ENCODE results near the gene HOMER1. TPM values are rescaled to one million over a fixed set of nuclear protein-coding genes. Genes with fewer than 3 reads are reported as not detected.

HOMER1 gene
- total RNA-seq, 6 experiments from 2014 or later = 2.0 to 5.1 (median 2.9) TPM

GRCh38 chr5:79459626-79460025 lies 54.3 kb downstream of the HOMER1 start:
- Mint-ChIP-seq H3K27me3 (ENCODE audit: insufficient read depth) (no peaks in the 10 kb centered on the region), H3K4me1 (ENCODE audit: low read depth) (peaks cover 3% of the 10 kb centered on the region; the same call in 1 of the 2 replicates), H3K27ac (no peak overlapping the region), H3K4me3 (no peak overlapping the region), H3K36me3 (ENCODE audit: low read depth) (no peaks in the 10 kb centered on the region), H3K9me3 (no peaks in the 10 kb centered on the region)
- no peak for TF ChIP-seq CTCF (IDR thresholded peaks at IDR 0.05)
- no peak for DNase-seq

- Mint-ChIP-seq H3K9me3 (no peaks in the 10 kb centered on the region), H3K27ac (no peak overlapping the region), H3K4me3 (no peak overlapping the region), H3K36me3 (ENCODE audit: low read depth) (no peaks in the 10 kb centered on the region), H3K4me1 (ENCODE audit: low read depth) (peaks cover 12% of the 10 kb centered on the region; the same call in 1 of the 2 replicates), H3K27me3 (ENCODE audit: insufficient read depth) (no peaks in the 10 kb centered on the region)
- no peak for TF ChIP-seq CTCF (IDR thresholded peaks at IDR 0.05)
- DNase-seq = no peak
Observed at GRCh38 chr5:79456890-79457583, 56.9 kb downstream of the HOMER1 start.

GRCh38 chr5:79456400-79456799 lies 57.5 kb downstream of the HOMER1 start:
- DNase-seq = no peak
- Mint-ChIP-seq H3K4me3 (no peak overlapping the region), H3K4me1 (ENCODE audit: low read depth) (peaks cover 12% of the 10 kb centered on the region; the same call in 1 of the 2 replicates)

GRCh38 chr5:79454043-79454442 lies 59.9 kb downstream of the HOMER1 start:
- Mint-ChIP-seq H3K27ac (no peak overlapping the region), H3K4me3 (no peak overlapping the region), H3K27me3 (ENCODE audit: insufficient read depth) (no peaks in the 10 kb centered on the region), H3K36me3 (ENCODE audit: low read depth) (no peaks in the 10 kb centered on the region), H3K9me3 (no peaks in the 10 kb centered on the region), H3K4me1 (ENCODE audit: low read depth) (peaks cover 13% of the 10 kb centered on the region)
- no peak for TF ChIP-seq CTCF (IDR thresholded peaks at IDR 0.05)
- no peak for DNase-seq

More at GRCh38 chr5:79456400-79456799, 57.5 kb downstream of the HOMER1 start:
- TF ChIP-seq CTCF (IDR thresholded peaks at IDR 0.05) = no peak
- Mint-ChIP-seq H3K27me3 (ENCODE audit: insufficient read depth) (no peaks in the 10 kb centered on the region), H3K36me3 (ENCODE audit: low read depth) (no peaks in the 10 kb centered on the region), H3K9me3 (no peaks in the 10 kb centered on the region), H3K27ac (no peak overlapping the region)

GRCh38 chr5:79448336-79448735 lies 65.6 kb downstream of the HOMER1 start:
- no peaks in the 10 kb centered on the region for H3K36me3 Mint-ChIP-seq (ENCODE audit: low read depth)
- peak overlapping the region; percentile 30; the same call in 1 of the 2 replicates for H3K27ac Mint-ChIP-seq
- no peaks in the 10 kb centered on the region for H3K27me3 Mint-ChIP-seq (ENCODE audit: insufficient read depth)

More at GRCh38 chr5:79448336-79448735, 65.6 kb downstream of the HOMER1 start:
- H3K9me3 Mint-ChIP-seq = no peaks in the 10 kb centered on the region
- peaks cover 23% of the 10 kb centered on the region for H3K4me1 Mint-ChIP-seq (ENCODE audit: low read depth)
- no peak for TF ChIP-seq CTCF (IDR thresholded peaks at IDR 0.05)
- H3K4me3 Mint-ChIP-seq = peak overlapping the region; percentile 37; the same call in 1 of the 2 replicates
- DNase-seq = peak; percentile 33
